Neural cell (in vitro differentiated cells): ENCODE data around the gene IL3.

Source experiments
- CTCF ChIP-seq: fragments of 450-650 bp; IDR thresholded peaks from 2 replicates; pipeline ENCODE4 v1.5.1; 2014; ENCODE audit warnings: antibody characterized with exemption, mild to moderate bottlenecking, moderate library complexity; ENCODE audit not compliant: poor library complexity, severe bottlenecking
- EP300 ChIP-seq: fragments of 450-650 bp; conservative IDR thresholded peaks from 2 replicates; pipeline ENCODE4 v1.6.1; 2014; ENCODE audit warnings: antibody characterized with exemption, mild to moderate bottlenecking, moderate library complexity; ENCODE audit not compliant: poor library complexity, severe bottlenecking
- POLR2AphosphoS5 ChIP-seq: IDR thresholded peaks from 2 replicates; pipeline ENCODE4 v1.6.1; 2012

- TF ChIP-seq CTCF (no peak), POLR2AphosphoS5 (no peak), EP300 (no peak)
Observed at GRCh38 chr5:132080595-132080994, 20.1 kb downstream of the IL3 start.
